H4 (cell line): ENCODE measurements around the gene EPN3. TPM values are rescaled to one million over a fixed set of nuclear protein-coding genes. Genes with fewer than 3 reads are reported as not detected.

Source experiments
- DNase-seq: peaks from one replicate; pipeline ENCODE4 v3.0.0-alpha.2; 2015; ENCODE audit warnings: low spot score
- total RNA-seq: library from RNA; depleted of rRNA; stranded (reverse); fragments of >200 nt; shearing (Covaris generic); gene quantifications from 2 replicates; pipeline ENCODE4 v1.2.3, GENCODE V29; 2014; rRNA removed

EPN3 gene
- total RNA-seq, 1 experiment from 2014 or later = not detected

DNA sequence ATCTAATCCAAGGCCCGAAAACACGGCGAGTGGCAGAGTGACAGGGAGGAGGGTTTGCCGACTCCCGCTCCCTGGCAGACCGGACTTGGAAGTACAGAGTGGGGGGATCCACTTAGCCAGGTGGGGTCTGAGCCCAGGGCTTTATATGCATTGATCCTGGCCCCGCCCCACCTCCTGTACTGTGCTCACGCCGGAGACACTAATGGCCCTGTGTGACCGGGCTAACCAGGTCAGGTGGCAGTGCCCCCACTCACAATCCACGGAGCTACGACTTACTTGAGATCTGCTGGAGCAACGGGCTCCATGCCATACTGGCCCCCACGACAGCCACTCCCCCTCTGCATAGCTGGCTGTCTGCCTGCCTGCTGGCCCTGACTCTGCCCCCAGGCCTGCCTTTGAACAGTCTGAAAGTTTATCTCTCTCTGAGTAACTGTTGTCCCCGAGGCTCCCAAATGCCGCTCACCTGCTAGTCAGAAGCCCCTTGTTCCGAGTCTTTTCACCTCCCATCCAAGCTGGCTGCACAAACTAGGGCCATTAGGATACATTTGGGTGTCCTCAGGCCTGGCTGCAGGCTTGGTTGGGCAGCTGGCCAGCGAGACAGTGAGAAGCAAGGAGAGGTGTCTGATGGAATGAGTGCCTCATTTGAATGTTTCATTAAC lies 56.0 kb downstream of the EPN3 start:
- DNase-seq = no peak

DNA sequence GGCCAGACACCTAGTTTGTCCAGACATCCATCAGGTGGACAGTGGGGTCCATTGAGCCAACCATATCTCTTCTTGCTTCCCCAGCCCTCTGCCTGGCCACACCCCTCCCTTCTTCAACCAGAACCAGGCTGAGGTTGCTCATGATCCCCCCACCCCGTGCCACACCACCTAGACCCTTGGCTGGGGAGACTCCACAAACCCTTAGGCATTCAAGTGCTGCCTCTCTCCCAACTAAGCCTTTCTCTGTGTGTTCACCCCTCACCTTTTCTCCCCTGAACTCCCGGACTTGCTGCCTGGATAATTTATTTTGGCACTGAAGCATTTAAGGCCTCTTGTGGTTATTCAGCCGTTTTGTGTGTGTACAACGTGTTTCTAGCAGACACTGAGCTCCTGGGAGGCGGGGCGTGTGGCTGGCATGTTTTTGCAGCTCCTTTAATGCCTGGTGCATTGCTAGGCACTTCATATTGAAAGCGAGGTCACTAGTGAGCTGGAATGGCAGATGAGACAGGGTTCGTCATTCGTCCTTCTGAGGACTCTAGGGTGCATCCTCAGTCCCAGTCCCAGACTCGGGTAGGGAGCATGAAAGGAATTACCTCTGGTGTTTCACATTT lies 56.7 kb downstream of the EPN3 start:
- no peak for DNase-seq

- DNase-seq = no peak
Observed at GRCh38 chr17:50590946-50591737, 58.6 kb downstream of the EPN3 start.

DNA sequence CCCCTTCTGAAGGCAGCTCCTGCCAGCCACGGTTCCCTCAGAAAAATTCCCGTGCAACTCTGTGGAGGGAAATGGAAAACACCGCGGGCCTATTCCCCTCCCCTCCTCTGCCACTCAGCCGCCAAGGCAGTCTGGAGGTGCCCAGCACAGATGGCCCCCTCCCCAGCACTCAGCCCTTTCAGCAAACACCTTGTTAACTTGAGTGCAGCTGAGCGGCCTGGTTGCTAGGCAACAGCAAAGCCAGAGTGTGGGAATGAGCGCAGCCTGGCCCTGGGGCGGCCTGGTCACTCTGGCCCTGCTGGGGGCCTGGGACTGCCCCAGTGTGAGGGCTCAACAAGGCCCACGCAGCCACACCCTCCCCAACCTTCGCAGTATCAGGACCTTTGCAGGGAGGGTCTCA lies 60.8 kb downstream of the EPN3 start:
- no peak for DNase-seq

Other genes with a start within 250 kb of the EPN3 start
- 21.0 and 22.3 TPM in 2 replicates for gene XYLT2, start 186.6 kb upstream of the EPN3 start, total RNA-seq
- 179 and 180 TPM in 2 replicates for gene MRPL27, start 159.6 kb upstream of the EPN3 start, total RNA-seq
- 9.4 and 11.9 TPM in 2 replicates for gene EME1, start 159.5 kb upstream of the EPN3 start, total RNA-seq
- 201 and 234 TPM in 2 replicates for gene LRRC59, start 135.2 kb upstream of the EPN3 start, total RNA-seq
- 26.5 and 47.2 TPM in 2 replicates for gene ACSF2, start 106.5 kb upstream of the EPN3 start, total RNA-seq
- not detected in 2 replicates for gene CHAD, start 63.9 kb upstream of the EPN3 start, total RNA-seq
- 18.7 and 19.3 TPM in 2 replicates for gene RSAD1, start 53.9 kb upstream of the EPN3 start, total RNA-seq
- not detected in 2 replicates for gene MYCBPAP, start 24.3 kb upstream of the EPN3 start, total RNA-seq
- gene SPATA20, start 14.4 kb downstream of the EPN3 start, total RNA-seq = 88.7 and 104 TPM in 2 replicates
- gene CACNA1G, start 28.0 kb downstream of the EPN3 start, total RNA-seq = 0.97 and 1.7 TPM in 2 replicates
- gene ABCC3, start 102.1 kb downstream of the EPN3 start, total RNA-seq = 15.2 and 16.0 TPM in 2 replicates
- 34.6 and 36.3 TPM in 2 replicates for gene ANKRD40, start 175.2 kb downstream of the EPN3 start, total RNA-seq
- gene LUC7L3, start 186.9 kb downstream of the EPN3 start, total RNA-seq = 18.7 and 23.7 TPM in 2 replicates
- gene ANKRD40CL, start 234.8 kb downstream of the EPN3 start, total RNA-seq = not detected in 2 replicates